ENCODE data around the gene CALD1.

CALD1 gene

GRCh38 chr7:135001390-135002165 is 222.1 kb downstream of the CALD1 start:
- no peak for DNase-seq (ENCODE audit: low read depth)

- no peak for DNase-seq (ENCODE audit: low read depth)
Measured at GRCh38 chr7:135012229-135012628, 232.8 kb downstream of the CALD1 start.

Measured in ELR (cell line).